Hepatocyte (in vitro differentiated cells): ENCODE results near the gene PHACTR1. TPM values are rescaled to one million over a fixed set of nuclear protein-coding genes. Genes with fewer than 3 reads are reported as not detected.
A peak's percentile ranks its signal among the peaks of the same experiment; 100 is the strongest.

Source experiments
- DNase-seq: peaks from one replicate; pipeline ENCODE4 v3.0.0-alpha.2; 2016; ENCODE audit warnings: low spot score
- H2AFZ ChIP-seq: fragments of 200-600 bp; sonication (generic); 2 replicates; pipeline ENCODE4 v1.6.0; 2016; ENCODE audit warnings: antibody characterized with exemption, mild to moderate bottlenecking
- H3K27ac ChIP-seq: fragments of 200-600 bp; sonication (generic); 2 replicates; pipeline ENCODE4 v1.5.1; 2016; ENCODE audit warnings: mild to moderate bottlenecking
- H3K27me3 ChIP-seq: fragments of 200-600 bp; sonication (generic); 2 replicates; pipeline ENCODE4 v1.6.1; 2016
- H3K36me3 ChIP-seq: fragments of 200-600 bp; sonication (generic); replicated peaks from 2 replicates; pipeline ENCODE4 v1.5.1; 2016; ENCODE audit warnings: low read depth; ENCODE audit not compliant: insufficient read depth
- H3K4me1 ChIP-seq: fragments of 200-600 bp; sonication (generic); 2 replicates; pipeline ENCODE4 v1.5.1; 2016; ENCODE audit warnings: mild to moderate bottlenecking, moderate library complexity; ENCODE audit not compliant: insufficient read depth
- H3K4me2 ChIP-seq: fragments of 200-600 bp; sonication (generic); 2 replicates; pipeline ENCODE4 v1.6.0; 2016
- H3K4me3 ChIP-seq: fragments of 200-600 bp; sonication (generic); 2 replicates; pipeline ENCODE4 v1.5.1; 2016; ENCODE audit warnings: mild to moderate bottlenecking
- H3K79me2 ChIP-seq: fragments of 200-600 bp; sonication (generic); 2 replicates; pipeline ENCODE4 v1.6.0; 2017; ENCODE audit warnings: mild to moderate bottlenecking
- H3K9me2 ChIP-seq: fragments of 200-600 bp; sonication (generic); replicated peaks from 2 replicates; pipeline ENCODE4 v1.6.0; 2017; ENCODE audit warnings: mild to moderate bottlenecking; ENCODE audit not compliant: insufficient read depth
- H3K9me3 ChIP-seq: fragments of 200-600 bp; sonication (generic); 2 replicates; pipeline ENCODE4 v1.5.1; 2016; ENCODE audit warnings: low read depth, mild to moderate bottlenecking
- H4K20me1 ChIP-seq: fragments of 200-600 bp; sonication (generic); 2 replicates; pipeline ENCODE4 v1.6.0; 2016; ENCODE audit warnings: mild to moderate bottlenecking; ENCODE audit not compliant: insufficient read depth, poor library complexity, severe bottlenecking
- CTCF ChIP-seq: fragments of 200-600 bp; sonication (generic); IDR thresholded peaks from 2 replicates; pipeline ENCODE4 v1.5.1; 2016; ENCODE audit warnings: antibody characterized with exemption, mild to moderate bottlenecking; ENCODE audit not compliant: poor library complexity
- EZH2 ChIP-seq: fragments of 200-600 bp; sonication (generic); IDR thresholded peaks from 2 replicates; pipeline ENCODE4 v1.6.1; 2016; ENCODE audit warnings: antibody characterized with exemption, mild to moderate bottlenecking, borderline replicate concordance
- EZH2phosphoT487 ChIP-seq: fragments of 200-600 bp; sonication (generic); IDR thresholded peaks from one replicate; pipeline ENCODE4 v1.6.1; 2018; ENCODE audit warnings: antibody characterized with exemption, mild to moderate bottlenecking, low read depth, moderate library complexity; ENCODE audit not compliant: unreplicated experiment, severe bottlenecking
- WGBS: methylation state at CpG from one replicate; pipeline ENCODE4 v1.1.6; 2016; ENCODE audit warnings: low lambda C conversion rate; ENCODE audit errors: missing lambda C conversion rate; 5-methylcytosine and 5-hydroxymethylcytosine counted together
- polyA plus RNA-seq: library from polyadenylated mRNA; unstranded; fragments of >200 nt; fragmentation: Nextera tagmentation; extraction: Ambion mirVana; gene quantifications from 2 replicates; pipeline ENCODE4 v1.2.1, GENCODE V29; 2016
- total RNA-seq: library from RNA; depleted of rRNA; stranded (reverse); fragments of >200 nt; gene quantifications from 2 replicates; pipeline ENCODE4 v1.2.3, GENCODE V29; 2014

PHACTR1 gene
- total and polyA plus RNA-seq, 2 experiments from 2014 or later, result 3.0 to 4.3 TPM

- no peaks in the 10 kb centered on the region for H4K20me1 ChIP-seq
- TF ChIP-seq EZH2phosphoT487, result no peak
- no peak for TF ChIP-seq CTCF
- TF ChIP-seq EZH2, result no peak
- no peaks in the 10 kb centered on the region for H3K9me2 ChIP-seq
- peaks cover 3% of the 10 kb centered on the region for H3K27me3 ChIP-seq
- no peaks in the 10 kb centered on the region for H3K9me3 ChIP-seq
- H2AFZ ChIP-seq, result no peak overlapping the region
- WGBS, result 73% methylated on average over 4 of the region's 4 CpGs
- peak overlapping the region; percentile 50 for H3K27ac ChIP-seq
- no peaks in the 10 kb centered on the region for H3K79me2 ChIP-seq
- H3K36me3 ChIP-seq, result no peaks in the 10 kb centered on the region
- no peak overlapping the region for H3K4me3 ChIP-seq
- no peak for DNase-seq
- H3K4me1 ChIP-seq, result peaks cover 10% of the 10 kb centered on the region
- no peak overlapping the region for H3K4me2 ChIP-seq
Observed at GRCh38 chr6:12968290-12968689, 251.7 kb downstream of the PHACTR1 start.

- Histone ChIP-seq H3K9me3 (no peaks in the 10 kb centered on the region), H3K4me3 (no peak overlapping the region), H3K79me2 (no peaks in the 10 kb centered on the region), H3K4me2 (no peak overlapping the region), H3K4me1 (peaks cover 10% of the 10 kb centered on the region), H3K9me2 (no peaks in the 10 kb centered on the region), H2AFZ (no peak overlapping the region), H3K36me3 (no peaks in the 10 kb centered on the region), H3K27ac (no peak overlapping the region), H3K27me3 (peaks cover 3% of the 10 kb centered on the region), H4K20me1 (no peaks in the 10 kb centered on the region)
- 39% methylated on average over 5 of the region's 5 CpGs for WGBS
- no peak for TF ChIP-seq EZH2phosphoT487
- no peak for TF ChIP-seq CTCF
- TF ChIP-seq EZH2, result no peak
- no peak for DNase-seq
Observed at GRCh38 chr6:12968839-12969558, 252.4 kb downstream of the PHACTR1 start.

GRCh38 chr6:12969966-12970365 is 253.4 kb downstream of the PHACTR1 start:
- Histone ChIP-seq H3K4me2 (no peak overlapping the region), H3K4me3 (no peak overlapping the region), H2AFZ (no peak overlapping the region), H3K9me2 (no peaks in the 10 kb centered on the region), H3K27ac (no peak overlapping the region), H3K4me1 (peaks cover 10% of the 10 kb centered on the region), H3K9me3 (no peaks in the 10 kb centered on the region), H3K79me2 (no peaks in the 10 kb centered on the region), H3K27me3 (no peaks in the 10 kb centered on the region), H3K36me3 (no peaks in the 10 kb centered on the region), H4K20me1 (no peaks in the 10 kb centered on the region)
- 77% methylated on average over 2 of the region's 2 CpGs for WGBS
- TF ChIP-seq CTCF (no peak), EZH2 (no peak), EZH2phosphoT487 (no peak)
- no peak for DNase-seq
